Fibroblast of skin of right biceps (primary cell): ENCODE data around the gene GNG5.
"Not testable (repeated sequence)": the region's sequence is repeated elsewhere in the genome, so short reads cannot be mapped to it uniquely, and the experiment has no call there.

Source experiments
- DNase-seq: peaks from one replicate; pipeline ENCODE4 v3.0.0-alpha.2; 2013

GNG5 gene

GRCh38 chr1:84506002-84506728 lies at the start of gene GNG5, which contains the start of gene SPATA1:
Gene GNG5 (minus strand): TSS chr1:84506581. CDS start chr1:84506091, 490 bp downstream.
Gene SPATA1 (plus strand): TSS chr1:84506386. CDS start chr1:84516360, 9,974 bp downstream.
- peak; percentile 97 for DNase-seq

GRCh38 chr1:84550826-84551225 lies 44.4 kb upstream of the GNG5 start:
- no peak for DNase-seq

GRCh38 chr1:84541679-84542078 lies 35.3 kb upstream of the GNG5 start:
- no peak for DNase-seq

- DNase-seq = no peak
Measured at GRCh38 chr1:84540759-84541158, 34.4 kb upstream of the GNG5 start.

- DNase-seq = peak; percentile 26
Measured at GRCh38 chr1:84539972-84540371, 33.6 kb upstream of the GNG5 start.

- no peak for DNase-seq
Measured at GRCh38 chr1:84538599-84538998, 32.2 kb upstream of the GNG5 start.

GRCh38 chr1:84525779-84526178 lies 19.4 kb upstream of the GNG5 start:
- no peak for DNase-seq

- no peak for DNase-seq
Measured at GRCh38 chr1:84524590-84524989, 18.2 kb upstream of the GNG5 start.

GRCh38 chr1:84510668-84511067 lies 4.3 kb upstream of the GNG5 start:
- no peak for DNase-seq

- DNase-seq = no peak
Measured at GRCh38 chr1:84510165-84510564, 3.8 kb upstream of the GNG5 start.

- DNase-seq = no peak
Measured at GRCh38 chr1:84509029-84509428, 2.6 kb upstream of the GNG5 start.

GRCh38 chr1:84508510-84508909 lies 2.1 kb upstream of the GNG5 start:
- DNase-seq = no peak

GRCh38 chr1:84507887-84508286 lies 1.5 kb upstream of the GNG5 start:
- not testable (repeated sequence) for DNase-seq

- no peak for DNase-seq
Measured at GRCh38 chr1:84506729-84507453, 510 bp upstream of the GNG5 start.

- no peak for DNase-seq
Measured at GRCh38 chr1:84505493-84506001, 834 bp downstream of the GNG5 start.

GRCh38 chr1:84504580-84505492 lies 1.5 kb downstream of the GNG5 start:
- DNase-seq = peak; percentile 73

- DNase-seq = no peak
Measured at GRCh38 chr1:84502927-84503326, 3.5 kb downstream of the GNG5 start.

- no peak for DNase-seq
Measured at GRCh38 chr1:84497631-84498275, 8.6 kb downstream of the GNG5 start.

- no peak for DNase-seq
Measured at GRCh38 chr1:84496498-84496897, 9.9 kb downstream of the GNG5 start.

GRCh38 chr1:84493747-84494146 lies 12.6 kb downstream of the GNG5 start:
- DNase-seq = no peak

- DNase-seq = no peak
Measured at GRCh38 chr1:84492726-84493125, 13.7 kb downstream of the GNG5 start.

GRCh38 chr1:84489766-84490165 lies 16.6 kb downstream of the GNG5 start:
- no peak for DNase-seq

- DNase-seq = no peak
Measured at GRCh38 chr1:84488107-84488506, 18.3 kb downstream of the GNG5 start.
